SIG-M5 treated with dmso at 0.1 percent for 504 hours (cell line): Measurements from ENCODE around the gene OR1S1.
"Not testable (repeated sequence)": the region's sequence is repeated elsewhere in the genome, so short reads cannot be mapped to it uniquely, and the experiment has no call there.

Experiments
- DNase-seq: peaks from one replicate; lab custom pipeline; 2025; ENCODE audit not compliant: unreplicated experiment; lab: John Stamatoyannopoulos, UW

The OR1S1 gene

DNA sequence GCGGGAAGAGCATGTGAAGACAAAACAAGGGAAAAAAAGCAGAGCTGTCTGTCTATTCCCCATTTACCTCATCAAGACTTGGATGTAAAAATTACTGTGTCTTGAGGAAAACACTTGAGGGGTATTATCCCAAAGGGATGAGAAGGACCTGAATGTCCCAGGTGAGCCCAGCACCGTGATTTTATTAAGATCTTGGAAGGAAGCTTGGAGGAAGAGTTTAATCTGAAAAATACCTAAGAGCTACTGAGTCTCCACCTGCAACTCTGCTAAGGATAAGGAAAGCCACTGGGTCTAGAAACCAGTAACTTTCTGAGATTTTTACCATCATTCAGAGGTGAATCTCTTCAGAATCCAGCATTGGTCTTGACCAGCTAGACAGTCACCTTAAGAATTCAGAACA, at the start of gene OR1S1:
Gene OR1S1 (plus strand): TSS at position 301 of the 400 bp plus-strand sequence.
- DNase-seq = not testable (repeated sequence)

DNA sequence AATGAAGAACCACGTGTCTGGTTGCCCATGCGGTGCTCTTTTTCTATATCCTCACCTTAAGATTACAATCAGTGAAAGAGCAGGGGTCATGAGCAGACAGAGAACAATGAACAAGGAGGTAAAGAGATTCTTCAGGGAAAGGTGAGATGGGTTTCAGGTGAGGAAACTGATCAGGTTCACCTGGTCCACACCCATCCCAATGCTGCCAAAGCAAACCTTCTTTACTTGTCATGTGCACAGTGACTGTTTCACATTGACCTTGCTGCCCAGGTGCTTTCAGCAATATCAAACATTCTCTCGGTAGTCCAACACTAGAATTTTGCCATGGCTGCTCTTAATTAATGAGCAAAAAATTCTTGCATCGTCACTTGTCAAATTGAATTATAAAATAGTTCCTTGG, 48.1 kb upstream of the OR1S1 start:
- DNase-seq = no peak

DNA sequence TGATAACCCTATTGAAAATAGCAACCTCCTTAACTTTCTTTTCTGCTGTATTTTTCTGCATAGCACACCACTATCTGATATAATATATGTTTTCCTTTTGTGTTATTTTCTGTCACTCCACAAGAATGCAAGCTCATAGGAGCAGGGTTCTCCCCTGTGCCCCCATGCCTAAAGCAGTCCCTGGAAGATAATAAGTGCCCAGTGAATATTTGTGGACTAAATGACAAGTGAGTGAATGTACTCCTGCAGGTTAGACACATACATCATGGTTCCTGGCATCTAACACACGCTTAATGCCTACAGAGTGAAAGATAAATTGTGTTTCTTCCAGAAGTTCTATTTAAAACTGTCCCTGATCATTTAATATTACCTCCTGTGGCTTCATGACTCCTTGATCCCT, 47.5 kb upstream of the OR1S1 start:
- DNase-seq = no peak

DNA sequence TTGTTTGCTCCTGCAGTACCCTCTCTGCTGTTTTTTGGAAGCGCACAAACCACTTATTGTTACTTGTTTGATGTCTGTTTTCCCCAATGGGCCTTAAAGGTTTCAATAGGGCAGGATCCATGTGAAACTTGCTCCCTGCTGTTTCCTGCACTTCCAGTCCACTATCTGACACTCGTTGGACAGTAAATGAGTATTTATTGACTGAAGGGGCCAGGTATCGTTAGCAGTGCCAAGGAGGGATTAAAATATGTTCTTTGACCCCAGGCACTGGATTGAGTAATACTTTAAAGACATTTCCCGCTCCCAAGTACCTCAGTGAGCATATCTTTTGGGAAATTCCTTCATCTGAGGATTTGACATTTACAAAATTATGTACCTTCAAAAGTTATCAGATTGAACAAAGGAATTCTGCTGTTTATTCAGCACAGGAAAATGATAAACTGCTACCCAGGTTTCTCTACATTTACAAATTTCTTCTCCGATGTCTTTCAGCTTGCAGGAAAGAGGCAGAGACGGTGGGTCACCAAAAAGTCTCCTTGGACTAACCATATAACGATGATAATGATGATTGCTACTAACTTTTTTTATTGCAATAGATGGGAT, 46.9 kb upstream of the OR1S1 start:
- DNase-seq = no peak

DNA sequence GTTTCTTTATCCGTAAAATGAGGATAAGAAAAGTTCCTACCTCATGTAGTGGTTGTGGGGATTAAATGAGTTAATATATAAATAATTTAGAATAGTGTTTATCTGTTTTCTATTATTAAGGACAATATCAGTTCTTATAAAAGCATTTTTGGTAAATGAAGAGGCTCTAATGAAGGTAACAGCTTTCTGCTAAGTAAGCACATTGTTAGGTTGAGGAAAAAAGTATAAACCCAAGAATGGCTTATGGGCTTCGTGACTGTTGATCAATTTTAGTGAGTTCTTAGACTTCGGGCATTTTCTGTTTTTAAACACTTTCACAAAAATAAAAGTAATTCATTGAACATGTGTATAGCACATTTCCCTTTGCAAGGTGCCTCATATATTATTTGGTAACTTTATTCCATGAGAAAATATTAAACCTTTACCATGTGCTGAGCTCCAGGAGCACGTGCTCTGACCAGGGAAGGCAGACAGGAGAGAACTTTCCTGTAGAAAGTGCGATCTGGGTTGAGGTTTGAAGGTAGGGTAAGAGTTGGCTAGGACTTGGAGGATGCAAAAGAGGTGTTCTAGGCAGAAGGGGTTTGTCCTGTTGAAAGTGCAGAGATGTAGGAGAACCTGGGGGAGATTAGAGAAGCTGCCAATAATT, 35.0 kb upstream of the OR1S1 start:
- DNase-seq = no peak

DNA sequence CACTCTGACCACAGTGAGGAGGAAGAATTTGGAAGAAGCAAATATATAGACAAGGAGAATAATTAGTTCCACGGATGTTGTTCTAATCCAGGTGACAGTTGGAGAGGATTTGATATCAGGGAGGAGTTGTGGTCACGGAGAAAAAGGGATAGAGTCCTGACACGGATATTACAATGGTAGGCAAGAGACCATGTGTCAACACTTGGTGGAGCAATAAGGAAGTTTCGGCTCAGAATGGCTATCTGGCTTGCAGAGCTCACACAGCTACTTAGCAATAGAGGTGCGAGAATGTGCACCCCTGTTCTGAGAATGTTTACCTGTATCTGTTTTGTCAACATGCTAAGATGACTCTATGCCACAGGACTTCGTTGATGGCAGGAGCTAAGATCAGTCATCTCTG, 34.1 kb upstream of the OR1S1 start:
- no peak for DNase-seq

DNA sequence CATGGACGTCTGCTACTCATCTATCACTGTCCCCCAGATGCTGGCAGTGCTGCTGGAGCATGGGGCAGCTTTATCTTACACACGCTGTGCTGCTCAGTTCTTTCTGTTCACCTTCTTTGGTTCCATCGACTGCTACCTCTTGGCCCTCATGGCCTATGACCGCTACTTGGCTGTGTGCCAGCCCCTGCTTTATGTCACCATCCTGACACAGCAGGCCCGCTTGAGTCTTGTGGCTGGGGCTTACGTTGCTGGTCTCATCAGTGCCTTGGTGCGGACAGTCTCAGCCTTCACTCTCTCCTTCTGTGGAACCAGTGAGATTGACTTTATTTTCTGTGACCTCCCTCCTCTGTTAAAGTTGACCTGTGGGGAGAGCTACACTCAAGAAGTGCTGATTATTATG, 32.9 kb upstream of the OR1S1 start:
- DNase-seq = no peak

DNA sequence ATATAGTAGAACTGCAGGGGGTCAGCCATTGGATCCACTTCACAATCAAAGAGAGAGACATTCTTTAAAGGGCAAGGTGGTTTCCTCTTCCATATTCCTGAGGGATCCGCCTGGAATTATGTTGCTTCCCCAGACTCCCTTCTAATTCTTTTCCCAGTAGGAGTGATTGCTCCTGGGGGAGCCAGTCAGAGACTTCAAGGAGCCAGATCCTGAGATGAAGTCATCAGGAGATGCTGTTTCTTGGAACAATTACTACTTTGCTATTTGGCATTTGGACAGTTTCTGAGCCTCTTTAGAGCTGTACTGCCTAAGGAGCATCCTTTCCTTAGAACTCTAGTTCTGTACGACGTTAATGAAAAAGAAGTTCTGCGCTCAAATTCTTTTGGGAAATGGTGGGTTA, 25.6 kb upstream of the OR1S1 start:
- no peak for DNase-seq

DNA sequence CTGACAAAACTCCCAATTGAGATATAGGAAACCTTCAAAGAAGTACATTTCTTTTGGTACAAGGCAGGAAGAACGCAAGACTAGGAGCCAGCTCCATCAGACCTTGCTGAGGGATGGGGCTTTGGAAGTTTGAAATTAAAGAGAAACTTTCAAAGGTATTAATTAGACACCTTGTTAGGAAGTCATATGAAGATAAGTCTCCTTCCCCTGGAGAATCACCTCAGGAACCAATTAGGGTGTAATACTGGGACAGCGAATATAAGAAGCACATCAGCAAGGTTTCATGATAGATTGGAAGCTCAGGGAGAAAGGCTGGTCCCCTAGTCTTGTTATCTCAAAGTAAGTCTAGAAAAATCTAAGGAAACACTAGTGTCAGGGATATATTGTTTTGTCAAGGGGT, 23.8 kb upstream of the OR1S1 start, which contains the start of gene OR9Q2:
Gene OR9Q2 (plus strand): TSS at position 301 of the 400 bp plus-strand sequence. CDS start 1,421 bp downstream, outside the sequence.
- DNase-seq = no peak

DNA sequence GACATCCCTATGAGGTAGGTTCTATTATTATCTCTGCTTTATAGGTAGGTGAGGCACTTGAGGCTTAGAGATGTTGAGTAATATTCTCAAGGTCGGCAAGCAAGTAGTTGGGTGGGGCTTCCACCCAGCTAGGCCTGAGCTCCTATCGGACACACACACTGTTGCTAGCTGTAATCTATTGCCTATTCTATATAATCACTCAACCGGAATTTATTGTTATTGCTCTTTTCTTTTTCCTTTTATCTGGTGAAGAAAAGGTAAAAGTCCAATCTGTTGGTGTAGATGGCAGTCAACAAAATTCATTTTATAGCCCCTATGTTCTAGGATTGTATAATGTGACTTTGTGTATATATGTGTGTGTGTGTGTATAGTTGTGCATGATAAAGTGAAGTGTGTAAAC, 20.3 kb upstream of the OR1S1 start:
- DNase-seq = no peak

DNA sequence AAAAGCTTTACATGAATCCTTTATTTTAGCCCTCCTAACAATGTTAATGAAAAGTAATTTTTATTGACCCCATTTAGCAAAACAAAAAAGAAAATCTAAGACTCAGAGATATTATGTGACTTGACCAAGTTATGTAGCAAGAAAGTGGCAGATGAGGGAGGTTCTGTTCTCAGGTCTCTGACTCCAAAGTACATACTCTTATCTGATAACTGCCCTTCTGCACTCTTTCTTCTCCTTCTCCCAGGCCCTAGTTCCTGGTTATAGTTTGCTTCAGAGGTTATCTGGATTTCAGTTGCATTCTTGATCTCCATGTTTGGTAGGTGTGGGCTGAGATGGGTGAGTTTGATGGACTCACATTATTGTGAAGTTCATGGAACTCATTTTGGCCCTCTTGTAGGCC, 19.1 kb upstream of the OR1S1 start:
- DNase-seq = no peak

DNA sequence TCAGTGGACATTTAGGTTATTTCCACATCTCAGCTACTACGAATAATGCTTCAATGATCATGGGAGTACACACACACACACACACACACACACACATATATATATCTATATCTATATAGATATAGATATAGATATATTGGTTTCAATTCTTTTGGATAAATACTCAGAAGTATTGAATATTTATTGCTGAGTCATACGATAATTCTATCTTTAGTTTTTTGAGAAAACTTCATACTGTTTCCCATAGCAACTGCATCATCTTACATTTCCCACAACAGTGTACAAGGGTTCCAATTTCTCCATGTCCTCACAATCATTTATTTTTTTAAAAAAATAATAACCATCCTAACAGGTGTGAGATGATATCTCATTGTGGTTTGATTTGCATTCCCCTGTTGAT, 16.6 kb upstream of the OR1S1 start:
- DNase-seq = no peak

DNA sequence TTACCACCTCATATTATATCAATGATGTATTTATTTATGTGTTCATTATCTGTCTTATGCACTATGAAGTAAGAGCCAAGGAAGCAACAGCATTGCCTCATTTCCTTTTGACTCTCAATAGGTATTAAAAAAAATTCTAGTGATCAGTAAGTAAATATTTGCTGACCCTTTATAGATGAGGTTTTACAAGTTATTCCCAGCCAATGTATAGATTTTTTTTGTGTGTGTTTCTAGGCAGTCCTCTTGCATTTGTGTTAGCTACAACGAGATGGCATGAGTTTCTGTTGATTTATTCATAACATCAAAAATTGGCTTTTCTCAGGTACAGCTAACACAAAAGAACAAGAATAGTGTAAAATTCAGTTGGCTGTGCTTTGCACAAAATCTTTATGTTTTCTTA, 13.2 kb upstream of the OR1S1 start:
- no peak for DNase-seq

DNA sequence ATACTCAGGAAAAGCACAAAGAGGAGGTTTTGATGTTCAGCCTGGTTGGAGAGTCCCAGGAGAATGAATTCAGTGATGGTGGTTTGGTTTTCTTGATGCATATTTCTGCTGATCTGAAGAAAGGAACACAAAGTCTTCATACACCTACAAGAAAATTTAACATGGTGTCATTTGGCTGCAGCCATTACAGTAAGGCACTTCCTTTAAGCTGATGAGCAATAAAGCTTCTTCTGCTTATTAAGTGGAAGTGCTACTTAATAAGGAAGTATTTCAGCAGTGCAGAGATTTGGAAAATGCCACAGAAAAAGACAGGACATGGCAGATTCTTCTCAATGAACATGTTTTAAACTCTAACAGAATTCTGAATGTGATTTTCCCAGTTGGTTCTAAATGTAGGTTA, 8.5 kb upstream of the OR1S1 start, which contains the start of gene OR1S2:
Gene OR1S2 (minus strand): TSS at position 101 of the 400 bp plus-strand sequence. CDS start 0 bp downstream, at position 101.
- no peak for DNase-seq

DNA sequence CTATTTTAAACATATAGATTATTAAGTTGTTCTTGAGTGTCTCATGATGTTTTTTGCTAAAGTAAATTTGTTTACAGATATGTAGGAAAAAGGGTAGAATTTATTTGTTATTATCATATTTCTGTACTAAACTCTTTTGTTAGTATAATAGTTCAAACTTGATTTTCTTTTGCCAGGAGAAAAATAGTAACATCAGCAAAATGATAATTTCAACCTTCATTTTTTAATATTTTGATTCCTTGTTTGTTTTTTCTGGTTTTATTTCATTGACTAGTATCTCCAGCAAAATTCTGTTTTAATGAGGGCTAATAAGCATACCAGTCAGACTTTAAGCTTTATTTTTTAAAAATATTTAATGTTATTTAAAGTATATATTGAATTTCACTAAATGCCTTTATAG, 4.0 kb downstream of the OR1S1 start:
- DNase-seq = no peak

DNA sequence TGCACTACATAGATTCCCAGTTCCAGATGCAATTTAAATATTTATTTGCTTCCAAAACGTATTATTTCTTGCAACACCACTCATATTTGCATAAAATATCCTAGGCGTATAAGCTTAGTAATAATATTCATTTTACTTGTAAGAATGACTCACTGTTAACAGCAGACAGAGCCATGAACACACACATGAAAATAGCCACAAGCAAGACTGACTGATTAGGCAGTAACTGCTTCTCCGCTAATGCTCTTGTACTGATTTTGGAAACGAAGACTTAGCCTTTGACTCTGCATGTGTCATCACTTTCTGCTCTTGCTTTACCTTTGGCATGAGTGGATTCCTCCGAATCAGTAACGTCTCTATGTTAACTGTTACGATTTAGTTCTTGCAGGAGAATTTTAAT, 10.2 kb downstream of the OR1S1 start:
- no peak for DNase-seq

DNA sequence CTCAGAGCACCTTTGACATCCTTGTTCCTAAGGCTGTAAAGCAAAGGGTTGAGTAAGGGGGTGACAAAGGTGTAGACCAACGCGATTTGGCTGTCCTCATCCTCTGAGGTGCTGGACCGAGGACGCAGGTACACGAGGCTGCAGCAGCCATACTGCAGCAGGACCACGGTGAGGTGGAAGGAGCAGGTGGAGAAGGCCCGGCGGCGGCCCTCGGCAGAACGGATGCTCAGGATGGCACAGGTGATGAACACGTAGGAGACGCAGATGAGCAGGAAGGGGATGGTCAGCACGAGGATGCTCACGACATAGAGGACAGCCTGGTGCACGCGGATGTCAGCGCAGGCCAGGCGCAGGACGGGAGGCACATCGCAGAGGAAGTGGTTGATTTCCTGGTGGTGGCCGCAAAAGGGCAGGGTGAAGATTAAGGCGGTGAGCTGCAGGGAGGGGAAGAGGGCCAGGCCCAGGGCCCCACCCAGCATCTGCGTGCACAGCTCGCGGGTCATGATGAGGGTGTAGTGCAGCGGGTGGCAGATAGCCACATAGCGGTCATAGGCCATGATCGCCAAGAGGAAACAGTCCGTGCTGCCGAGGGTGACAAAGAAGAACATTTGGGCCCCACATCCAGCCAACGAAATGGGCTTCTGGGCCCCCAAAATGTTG, 15.6 kb downstream of the OR1S1 start:
- no peak for DNase-seq

DNA sequence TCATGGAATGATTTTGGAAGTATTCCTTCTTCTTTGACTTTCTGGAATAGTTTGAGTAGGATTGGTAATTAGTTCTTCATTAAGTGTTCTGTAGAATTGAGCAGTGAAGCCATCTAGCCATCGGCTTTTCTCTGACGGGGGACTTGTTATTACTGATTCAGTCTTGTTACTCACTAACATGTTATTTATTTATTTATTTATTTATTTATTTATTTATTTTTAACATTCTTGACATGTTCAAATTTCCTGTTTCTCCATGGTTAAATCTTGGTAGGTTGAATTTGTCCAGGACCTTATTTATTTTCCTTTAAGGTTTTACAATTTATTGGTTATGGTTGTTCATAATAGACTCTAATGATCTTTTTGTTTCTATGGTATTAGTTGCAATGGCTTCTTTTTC, 31.4 kb downstream of the OR1S1 start:
- no peak for DNase-seq

DNA sequence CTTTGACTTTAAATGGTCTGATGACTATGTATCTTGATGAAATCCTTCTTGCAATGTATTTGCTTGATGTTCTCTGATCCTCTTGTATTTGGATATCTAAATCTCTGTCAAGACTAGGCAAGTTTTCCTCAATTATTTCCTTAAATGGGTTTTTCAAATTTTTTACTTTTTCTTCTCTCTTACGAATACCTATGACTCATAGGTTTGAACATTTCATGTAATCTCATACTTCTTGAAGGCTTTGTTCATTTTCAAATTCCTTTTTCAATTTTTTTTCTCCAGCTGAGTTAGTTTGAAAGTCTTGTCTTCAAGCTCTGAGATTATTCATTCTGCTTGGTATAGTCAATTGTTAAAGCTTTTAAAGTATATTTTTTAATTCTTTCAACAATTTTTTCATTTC, 42.4 kb downstream of the OR1S1 start:
- DNase-seq = no peak

DNA sequence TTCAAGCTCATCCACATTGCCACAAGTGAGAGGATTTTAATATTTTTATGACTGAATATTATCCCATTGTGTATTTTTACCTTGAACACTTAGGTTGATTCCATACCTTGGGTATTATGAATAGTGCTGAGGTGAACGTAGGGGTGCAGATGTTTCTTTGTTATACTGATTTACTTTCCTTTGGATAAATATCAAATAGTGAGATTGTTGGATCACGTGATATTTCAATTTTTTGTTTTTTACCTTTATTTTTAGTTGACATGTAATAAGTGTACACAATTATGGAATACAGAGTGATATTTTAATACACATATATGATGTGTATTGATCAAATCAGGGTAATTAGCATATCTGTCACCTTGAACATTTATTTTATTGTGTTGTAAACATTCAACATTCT, 47.5 kb downstream of the OR1S1 start:
- no peak for DNase-seq
